ENCODE measurements around the gene SYT17.

SYT17 gene

GRCh38 chr16:19309178-19309577, 141.1 kb downstream of the SYT17 start:
- no peak overlapping the region for H3K4me3 ChIP-seq (ENCODE audit: low read depth, low read length)
- TF ChIP-seq CTCF (IDR thresholded peaks at IDR 0.05; ENCODE audit: low read depth, low read length): no peak

- H3K4me3 ChIP-seq (ENCODE audit: low read depth, low read length): no peak overlapping the region
- TF ChIP-seq CTCF (IDR thresholded peaks at IDR 0.05; ENCODE audit: low read depth, low read length): no peak
Measured at GRCh38 chr16:19314718-19315425, 146.8 kb downstream of the SYT17 start.

GRCh38 chr16:19315889-19316433, 147.9 kb downstream of the SYT17 start:
- no peak for TF ChIP-seq CTCF (IDR thresholded peaks at IDR 0.05; ENCODE audit: low read depth, low read length)
- H3K4me3 ChIP-seq (ENCODE audit: low read depth, low read length): no peak overlapping the region

- H3K4me3 ChIP-seq (ENCODE audit: low read depth, low read length): no peak overlapping the region
- no peak for TF ChIP-seq CTCF (IDR thresholded peaks at IDR 0.05; ENCODE audit: low read depth, low read length)
Measured at GRCh38 chr16:19316846-19317245, 148.8 kb downstream of the SYT17 start.

All from WI38 (cell line).